ENCODE data around the gene KCNJ6.

GRCh38 chr21:37658121-37658816 lies 258.0 kb downstream of the KCNJ6 start:
- no peak for TF ChIP-seq CTCF (IDR thresholded peaks at IDR 0.05)
- no peak for TF ChIP-seq POLR2A (IDR thresholded peaks at IDR 0.05)
- no peak for TF ChIP-seq POLR2AphosphoS5 (IDR thresholded peaks at IDR 0.05)
